A549 (cell line): ENCODE data around the gene RASA2. TPM values are rescaled to one million over a fixed set of nuclear protein-coding genes. Genes with fewer than 3 reads are reported as not detected.

Source experiments
- ATAC-seq, 2 experiments: fragments of 200-7000 bp in 1 of 2; fragments of >200 bp in 1 of 2; cut with Nextera tagmentation in 1 of 2; cut with Tn5 transposase in 1 of 2; 3 replicates each; pipeline versions ENCODE4 v1.8.0 to v1.9.1; 2018 to 2020; ENCODE audit warnings: mild to moderate bottlenecking in 1 of 2, moderate library complexity in 1 of 2
- CTCF ChIA-PET: fragments of 300-600 bp; sonication (Branson Sonifier 250); formaldehyde crosslinking; extraction: SDS; loops from one replicate; lab custom pipeline; 2021; ENCODE audit warnings: antibody characterized with exemption, inconsistent platforms; lab: Yijun Ruan, JAX
- POLR2A ChIA-PET: fragments of 350-600 bp; formaldehyde crosslinking; extraction: SDS; loops from one replicate; lab custom pipeline; 2021; ENCODE audit warnings: antibody characterized with exemption, inconsistent platforms; lab: Yijun Ruan, JAX
- DNase-seq, 2 experiments: peaks; one replicate each; pipeline versions ENCODE4 v3.0.0 to v3.0.0-alpha.2; 2011 to 2016; ENCODE audit warnings: low read depth in 1 of 2, low spot score in 1 of 2
- FAIRE-seq: peaks from 2 replicates; lab custom pipeline; 2011; peaks lifted over from hg19 to GRCh38; lab: Jason Lieb, UNC
- H3K27ac ChIP-seq, 2 experiments: fragments of >200 bp; sonication (Bioruptor Twin); formaldehyde crosslinking; 3 replicates each; pipeline ENCODE4 v1.5.1; 2016 to 2017
- H3K4me1 ChIP-seq: fragments of >200 bp; sonication (Bioruptor Twin); formaldehyde crosslinking; 3 replicates; pipeline ENCODE4 v1.6.1; 2016
- H3K4me2 ChIP-seq: fragments of >200 bp; sonication (Bioruptor Twin); formaldehyde crosslinking; 3 replicates; pipeline ENCODE4 v1.6.1; 2016
- H3K4me3 ChIP-seq: fragments of >200 bp; sonication (Bioruptor Twin); formaldehyde crosslinking; 3 replicates; pipeline ENCODE4 v1.5.1; 2016
- H3K9me3 ChIP-seq: fragments of >200 bp; sonication (Bioruptor Twin); formaldehyde crosslinking; 3 replicates; pipeline ENCODE4 v1.6.1; 2016
- EHF ChIP-seq: fragments of 250-450 bp; sonication (Bioruptor Pico); IDR thresholded peaks from 2 replicates; pipeline ENCODE4 v1.5.0; 2020; ENCODE audit warnings: mild to moderate bottlenecking
- EHMT2 ChIP-seq: fragments of 200-600 bp; sonication (generic); IDR thresholded peaks from 2 replicates; pipeline ENCODE4 v1.6.1; 2016; ENCODE audit warnings: antibody characterized with exemption, low read depth, mild to moderate bottlenecking, moderate library complexity
- EP300 ChIP-seq, 2 experiments: fragments of >200 bp; sonication (Bioruptor Twin); formaldehyde crosslinking; IDR thresholded peaks; 2 replicates in 1 of 2; 3 replicates in 1 of 2; pipeline ENCODE4 v1.6.1; 2016 to 2017
- ESRRA ChIP-seq: fragments of 150-350 bp; IDR thresholded peaks from 2 replicates; pipeline ENCODE4 v1.6.1; 2014; ENCODE audit warnings: mild to moderate bottlenecking, low read length, borderline replicate concordance
- FOSL2 ChIP-seq, 2 experiments: fragments of 450-650 bp in 1 of 2; fragments of >200 bp in 1 of 2; sonication (Bioruptor Twin) in 1 of 2; formaldehyde crosslinking; IDR thresholded peaks; 2 replicates each; pipeline versions ENCODE4 v1.5.0 to v1.6.1; 2016 to 2020; ENCODE audit warnings: mild to moderate bottlenecking in 1 of 2, moderate library complexity in 1 of 2
- FOXS1 ChIP-seq: fragments of 250-450 bp; sonication (Bioruptor Pico); IDR thresholded peaks from 2 replicates; pipeline ENCODE4 v1.5.0; 2020; ENCODE audit warnings: mild to moderate bottlenecking, moderate library complexity
- GATA3 ChIP-seq: IDR thresholded peaks from 2 replicates; pipeline ENCODE4 v1.6.1; 2012; ENCODE audit warnings: borderline replicate concordance
- HDAC2 ChIP-seq: fragments of 200-600 bp; sonication (generic); IDR thresholded peaks from 2 replicates; pipeline ENCODE4 v1.6.1; 2016
- HOXB5 ChIP-seq: fragments of 250-450 bp; sonication (Bioruptor Pico); IDR thresholded peaks from 2 replicates; pipeline ENCODE4 v1.5.0; 2020; ENCODE audit warnings: mild to moderate bottlenecking, moderate library complexity
- JUNB ChIP-seq: fragments of >200 bp; sonication (Bioruptor Twin); formaldehyde crosslinking; IDR thresholded peaks from 2 replicates; pipeline ENCODE4 v1.6.1; 2016
- KDM5A ChIP-seq: fragments of 200-600 bp; sonication (generic); IDR thresholded peaks from 2 replicates; pipeline ENCODE4 v1.6.1; 2016; ENCODE audit warnings: antibody characterized with exemption, mild to moderate bottlenecking
- RAD21 ChIP-seq, 2 experiments: fragments of >200 bp in 1 of 2; sonication (Bioruptor Twin) in 1 of 2; formaldehyde crosslinking in 1 of 2; IDR thresholded peaks in 1 of 2; conservative IDR thresholded peaks in 1 of 2; 2 replicates in 1 of 2; 3 replicates in 1 of 2; pipeline ENCODE4 v1.6.1; 2012 to 2018; ENCODE audit warnings: inconsistent platforms in 1 of 2
- RNF2 ChIP-seq: fragments of 200-600 bp; sonication (generic); IDR thresholded peaks from 2 replicates; pipeline ENCODE4 v1.6.1; 2016; ENCODE audit warnings: low read depth, mild to moderate bottlenecking, antibody characterized with exemption, moderate library complexity, borderline replicate concordance
- SMC3 ChIP-seq: fragments of >200 bp; sonication (Bioruptor Twin); formaldehyde crosslinking; IDR thresholded peaks from 3 replicates; pipeline ENCODE4 v1.6.1; 2018; ENCODE audit warnings: inconsistent platforms
- ZSCAN20 ChIP-seq: fragments of 250-450 bp; sonication (Bioruptor Pico); IDR thresholded peaks from 2 replicates; pipeline ENCODE4 v1.8.0; 2022; ENCODE audit warnings: mild to moderate bottlenecking, moderate library complexity
- WGBS: methylation state at CpG from one replicate; pipeline ENCODE4 v1.1.6; 2017; ENCODE audit errors: missing lambda C conversion rate; 5-methylcytosine and 5-hydroxymethylcytosine counted together
- polyA plus RNA-seq, 4 experiments: library from polyadenylated mRNA; depleted of rRNA in 3 of 4; stranded (reverse); fragments of >200 nt; fragmentation: RNase III in 1 of 4; extraction: RNeasy Plus Mini Kit Qiagen cat#74134 plus additional on column Dnase treatment in 1 of 4; gene quantifications; 2 replicates in 3 of 4; 3 replicates in 1 of 4; pipeline ENCODE4 v1.2.3, GENCODE V29; 2011 to 2017
- TF ChIP-seq, protein P1 (sequence below): IDR thresholded peaks from 2 replicates; pipeline ENCODE4 v1.6.1; 2012
- TF ChIP-seq, protein P2 (sequence below): fragments of >200 bp; sonication (Bioruptor Twin); formaldehyde crosslinking; IDR thresholded peaks from 3 replicates; pipeline ENCODE4 v1.5.1; 2016
- TF ChIP-seq, protein P3 (sequence below): fragments of >200 bp; sonication (Bioruptor Twin); formaldehyde crosslinking; IDR thresholded peaks from 2 replicates; pipeline ENCODE4 v1.6.1; 2016

Gene RASA2
- polyA plus RNA-seq, 2 of the 4 experiments (the other 2 are of a cell fraction), result 6.7 to 12.0 TPM

DNA sequence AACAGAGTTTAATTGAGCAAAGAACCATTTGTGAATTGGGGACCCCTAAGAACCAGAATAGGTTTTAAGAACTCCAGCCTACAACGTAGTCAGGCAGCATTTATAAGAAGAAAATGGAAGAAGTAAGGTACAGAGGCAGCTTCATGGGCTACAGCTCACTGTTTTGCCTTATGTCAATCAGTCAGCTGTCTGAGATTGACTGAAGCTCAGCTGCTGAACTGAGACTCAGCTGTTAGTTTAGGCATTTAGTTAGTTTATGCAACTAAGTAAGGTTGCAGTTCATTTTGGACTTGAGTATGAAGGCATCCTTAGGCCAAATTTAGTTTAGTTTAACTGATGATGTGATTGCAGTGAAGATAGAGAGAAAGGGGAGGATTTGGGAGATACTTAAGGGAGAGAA is 34.1 kb upstream of the RASA2 start:
- ATAC-seq, result no peak
- ChIA-PET CTCF (interaction anchor here (0.5 to 12.6 kb wide), 38 partner anchors 9 to 555 kb away, joined by 3 to 354 read pairs (median 4); partner anchors contain the start of gene PXYLP1), POLR2A (interaction anchor here (4.1 kb wide), 1 partner anchor 141 kb away, joined by 21 read pairs; no protein-coding TSS in a partner anchor)
- no peak for TF ChIP-seq GATA3
- TF ChIP-seq HDAC2, result no peak
- H3K9me3 ChIP-seq, result no peaks in the 10 kb centered on the region
- 84% methylated on average over 1 of the region's 1 CpG for WGBS
- peaks cover 48% of the 10 kb centered on the region for H3K4me1 ChIP-seq
- peak overlapping the region; percentile 67 to 79 for H3K27ac ChIP-seq
- no peak for FAIRE-seq
- no peak overlapping the region for H3K4me2 ChIP-seq
- no peak overlapping the region for H3K4me3 ChIP-seq
- no peak for DNase-seq

- FAIRE-seq, result no peak
- CTCF ChIA-PET, result interaction anchor here (1.0 to 12.6 kb wide), 25 partner anchors 11 to 543 kb away, joined by 3 to 354 read pairs (median 6); partner anchors contain the start of genes PXYLP1 and RNF7
- POLR2A ChIA-PET, result interaction anchor here (4.1 kb wide), 1 partner anchor 142 kb away, joined by 21 read pairs; no protein-coding TSS in a partner anchor
Observed at GRCh38 chr3:141454054-141454453, 32.8 kb upstream of the RASA2 start.

GRCh38 chr3:141454906-141455602 is 31.8 kb upstream of the RASA2 start:
- DNase-seq (peak; percentile 88 to 95), FAIRE-seq (no peak), ATAC-seq (peak; percentile 63 to 84; a peak in 5 of 6 replicates)
- 64% methylated on average over 20 of the region's 20 CpGs for WGBS
- peaks cover 36% of the 10 kb centered on the region for H3K4me1 ChIP-seq
- H3K4me3 ChIP-seq, result no peak overlapping the region
- ChIA-PET POLR2A (interaction anchor here (0.5 to 4.1 kb wide), 2 partner anchors 143 to 223 kb away, joined by 3 to 21 read pairs; partner anchors contain the start of gene PXYLP1), CTCF (interaction anchor here (0.6 to 12.6 kb wide), 40 partner anchors 9 to 283 kb away, joined by 3 to 354 read pairs (median 4); partner anchors contain the start of genes PXYLP1 and RNF7)
- H3K9me3 ChIP-seq, result no peaks in the 10 kb centered on the region
- TF ChIP-seq JUNB, result no peak
- TF ChIP-seq SMC3, result peak; percentile 72
- TF ChIP-seq, protein P1, sequence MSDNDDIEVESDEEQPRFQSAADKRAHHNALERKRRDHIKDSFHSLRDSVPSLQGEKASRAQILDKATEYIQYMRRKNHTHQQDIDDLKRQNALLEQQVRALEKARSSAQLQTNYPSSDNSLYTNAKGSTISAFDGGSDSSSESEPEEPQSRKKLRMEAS, result 0 out of 2 replicates have a peak, but pooled peaks have one; percentile 6
- TF ChIP-seq KDM5A, result no peak
- peak; percentile 7; the same call in 1 of the 2 replicates for TF ChIP-seq ESRRA
- TF ChIP-seq HOXB5 (CRISPR knock-in tag), result no peak
- peak; percentile 62 to 76 for TF ChIP-seq RAD21 (conservative IDR thresholded peaks at IDR 0.05 in 1 of 2, IDR thresholded peaks at IDR 0.05 in 1 of 2)
- TF ChIP-seq, protein P2, sequence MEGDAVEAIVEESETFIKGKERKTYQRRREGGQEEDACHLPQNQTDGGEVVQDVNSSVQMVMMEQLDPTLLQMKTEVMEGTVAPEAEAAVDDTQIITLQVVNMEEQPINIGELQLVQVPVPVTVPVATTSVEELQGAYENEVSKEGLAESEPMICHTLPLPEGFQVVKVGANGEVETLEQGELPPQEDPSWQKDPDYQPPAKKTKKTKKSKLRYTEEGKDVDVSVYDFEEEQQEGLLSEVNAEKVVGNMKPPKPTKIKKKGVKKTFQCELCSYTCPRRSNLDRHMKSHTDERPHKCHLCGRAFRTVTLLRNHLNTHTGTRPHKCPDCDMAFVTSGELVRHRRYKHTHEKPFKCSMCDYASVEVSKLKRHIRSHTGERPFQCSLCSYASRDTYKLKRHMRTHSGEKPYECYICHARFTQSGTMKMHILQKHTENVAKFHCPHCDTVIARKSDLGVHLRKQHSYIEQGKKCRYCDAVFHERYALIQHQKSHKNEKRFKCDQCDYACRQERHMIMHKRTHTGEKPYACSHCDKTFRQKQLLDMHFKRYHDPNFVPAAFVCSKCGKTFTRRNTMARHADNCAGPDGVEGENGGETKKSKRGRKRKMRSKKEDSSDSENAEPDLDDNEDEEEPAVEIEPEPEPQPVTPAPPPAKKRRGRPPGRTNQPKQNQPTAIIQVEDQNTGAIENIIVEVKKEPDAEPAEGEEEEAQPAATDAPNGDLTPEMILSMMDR, result peak; percentile 71
- H3K4me2 ChIP-seq, result 0 out of 3 replicates have a peak overlapping the region, but pooled peaks have one; percentile 3
- peak overlapping the region; percentile 41 to 53 for H3K27ac ChIP-seq

More at GRCh38 chr3:141454054-141454453, 32.8 kb upstream of the RASA2 start:
- H3K9me3 ChIP-seq, result no peaks in the 10 kb centered on the region
- H3K27ac ChIP-seq, result peak overlapping the region; percentile 41 to 45; a peak in 5 of 6 replicates
- no peak for ATAC-seq
- H3K4me1 ChIP-seq, result peaks cover 37% of the 10 kb centered on the region
- 88% methylated on average over 3 of the region's 3 CpGs for WGBS
- H3K4me3 ChIP-seq, result no peak overlapping the region
- no peak overlapping the region for H3K4me2 ChIP-seq
- DNase-seq, result no peak
- TF ChIP-seq FOXS1 (CRISPR knock-in tag) (no peak), RNF2 (no peak), ZSCAN20 (CRISPR knock-in tag) (no peak)

GRCh38 chr3:141455603-141456300 is 31.1 kb upstream of the RASA2 start:
- peaks cover 29% of the 10 kb centered on the region for H3K4me1 ChIP-seq
- H3K27ac ChIP-seq, result peak overlapping the region in 1 of 2 experiments; percentile 53; a peak in 3 of 6 replicates
- ATAC-seq, result no peak
- no peak for DNase-seq
- H3K4me3 ChIP-seq, result no peak overlapping the region
- TF ChIP-seq EHF, result no peak
- TF ChIP-seq ZSCAN20 (CRISPR knock-in tag), result no peak
- TF ChIP-seq FOSL2 (IDR thresholded peaks at IDR 0.05), result no peak
- TF ChIP-seq FOSL2 (CRISPR knock-in tag; IDR thresholded peaks at IDR 0.05), result no peak
- no peak for TF ChIP-seq EHMT2
- TF ChIP-seq ESRRA, result no peak
- TF ChIP-seq, protein P3, sequence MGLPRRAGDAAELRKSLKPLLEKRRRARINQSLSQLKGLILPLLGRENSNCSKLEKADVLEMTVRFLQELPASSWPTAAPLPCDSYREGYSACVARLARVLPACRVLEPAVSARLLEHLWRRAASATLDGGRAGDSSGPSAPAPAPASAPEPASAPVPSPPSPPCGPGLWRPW, result no peak
- TF ChIP-seq, protein P1, result no peak
- no peak for TF ChIP-seq EP300 (IDR thresholded peaks at IDR 0.05)
- TF ChIP-seq HOXB5 (CRISPR knock-in tag), result no peak
- H3K9me3 ChIP-seq, result no peaks in the 10 kb centered on the region
- ChIA-PET POLR2A (interaction anchor here (4.1 kb wide), 1 partner anchor 144 kb away, joined by 21 read pairs; no protein-coding TSS in a partner anchor), CTCF (interaction anchor here (0.8 to 12.6 kb wide), 21 partner anchors 9 to 224 kb away, joined by 3 to 354 read pairs (median 7); partner anchors contain the start of gene PXYLP1)
- no peak overlapping the region for H3K4me2 ChIP-seq
- WGBS, result 80% methylated on average over 17 of the region's 18 CpGs
- FAIRE-seq, result no peak
